ENCODE measurements around the gene CMTM7. TPM values are rescaled to one million over a fixed set of nuclear protein-coding genes. Genes with fewer than 3 reads are reported as not detected.

The CMTM7 gene
- total RNA-seq, 1 experiment from 2014 or later, result 131 TPM

- CTCF ChIA-PET, result interaction anchor here (0.7 kb wide), 1 partner anchor 316 kb away, joined by 5 read pairs; no protein-coding TSS in a partner anchor
- TF ChIP-seq, protein P1, sequence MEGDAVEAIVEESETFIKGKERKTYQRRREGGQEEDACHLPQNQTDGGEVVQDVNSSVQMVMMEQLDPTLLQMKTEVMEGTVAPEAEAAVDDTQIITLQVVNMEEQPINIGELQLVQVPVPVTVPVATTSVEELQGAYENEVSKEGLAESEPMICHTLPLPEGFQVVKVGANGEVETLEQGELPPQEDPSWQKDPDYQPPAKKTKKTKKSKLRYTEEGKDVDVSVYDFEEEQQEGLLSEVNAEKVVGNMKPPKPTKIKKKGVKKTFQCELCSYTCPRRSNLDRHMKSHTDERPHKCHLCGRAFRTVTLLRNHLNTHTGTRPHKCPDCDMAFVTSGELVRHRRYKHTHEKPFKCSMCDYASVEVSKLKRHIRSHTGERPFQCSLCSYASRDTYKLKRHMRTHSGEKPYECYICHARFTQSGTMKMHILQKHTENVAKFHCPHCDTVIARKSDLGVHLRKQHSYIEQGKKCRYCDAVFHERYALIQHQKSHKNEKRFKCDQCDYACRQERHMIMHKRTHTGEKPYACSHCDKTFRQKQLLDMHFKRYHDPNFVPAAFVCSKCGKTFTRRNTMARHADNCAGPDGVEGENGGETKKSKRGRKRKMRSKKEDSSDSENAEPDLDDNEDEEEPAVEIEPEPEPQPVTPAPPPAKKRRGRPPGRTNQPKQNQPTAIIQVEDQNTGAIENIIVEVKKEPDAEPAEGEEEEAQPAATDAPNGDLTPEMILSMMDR (IDR thresholded peaks at IDR 0.05; ENCODE audit: unreplicated experiment), result no peak
- intact Hi-C loops (cut with micrococcal nuclease; ENCODE audit: unreplicated experiment), result loop anchor here (10.0 kb wide), 1 partner anchor 318 kb away; no protein-coding TSS in a partner anchor
- no TSS peak for BruUV-seq (replicated peaks)
- no peaks in the 10 kb centered on the region for H3K27me3 Mint-ChIP-seq (ENCODE audit: unreplicated experiment)
- peaks cover 29% of the 10 kb centered on the region for H3K36me3 Mint-ChIP-seq (ENCODE audit: insufficient read depth, unreplicated experiment)
- H3K4me1 Mint-ChIP-seq (ENCODE audit: low read depth, unreplicated experiment), result peaks cover 10% of the 10 kb centered on the region
- no peak overlapping the region for H3K4me3 Mint-ChIP-seq (ENCODE audit: low read depth, unreplicated experiment)
- H3K9me3 Mint-ChIP-seq (ENCODE audit: low read depth, unreplicated experiment), result no peaks in the 10 kb centered on the region
- H3K27ac Mint-ChIP-seq (ENCODE audit: unreplicated experiment), result no peak overlapping the region
- no peak for DNase-seq
Measured at GRCh38 chr3:32492684-32493436, 101.2 kb downstream of the CMTM7 start.

GRCh38 chr3:32493437-32494414, 102.1 kb downstream of the CMTM7 start:
- Mint-ChIP-seq H3K27me3 (ENCODE audit: unreplicated experiment) (no peaks in the 10 kb centered on the region), H3K9me3 (ENCODE audit: low read depth, unreplicated experiment) (no peaks in the 10 kb centered on the region), H3K36me3 (ENCODE audit: insufficient read depth, unreplicated experiment) (peaks cover 22% of the 10 kb centered on the region), H3K4me1 (ENCODE audit: low read depth, unreplicated experiment) (peaks cover 10% of the 10 kb centered on the region), H3K4me3 (ENCODE audit: low read depth, unreplicated experiment) (no peak overlapping the region), H3K27ac (ENCODE audit: unreplicated experiment) (no peak overlapping the region)
- no peak for DNase-seq
- CTCF ChIA-PET, result interaction anchor here (0.7 kb wide), 1 partner anchor 316 kb away, joined by 5 read pairs; no protein-coding TSS in a partner anchor
- TF ChIP-seq, protein P1 (IDR thresholded peaks at IDR 0.05; ENCODE audit: unreplicated experiment), result no peak
- BruUV-seq (replicated peaks), result no TSS peak
- intact Hi-C loops (cut with micrococcal nuclease; ENCODE audit: unreplicated experiment), result loop anchor here (10.0 kb wide), 1 partner anchor 319 kb away; no protein-coding TSS in a partner anchor

- BruUV-seq (replicated peaks), result no TSS peak
- H3K27ac Mint-ChIP-seq (ENCODE audit: unreplicated experiment), result no peak overlapping the region
- no peaks in the 10 kb centered on the region for H3K9me3 Mint-ChIP-seq (ENCODE audit: low read depth, unreplicated experiment)
- H3K4me1 Mint-ChIP-seq (ENCODE audit: low read depth, unreplicated experiment), result peaks cover 18% of the 10 kb centered on the region
- H3K36me3 Mint-ChIP-seq (ENCODE audit: insufficient read depth, unreplicated experiment), result peaks cover 14% of the 10 kb centered on the region
- intact Hi-C loops (cut with micrococcal nuclease; ENCODE audit: unreplicated experiment), result loop anchor here (10.0 kb wide), 1 partner anchor 320 kb away; no protein-coding TSS in a partner anchor
- CTCF ChIA-PET, result no interaction called here
- H3K27me3 Mint-ChIP-seq (ENCODE audit: unreplicated experiment), result no peaks in the 10 kb centered on the region
- TF ChIP-seq, protein P1 (IDR thresholded peaks at IDR 0.05; ENCODE audit: unreplicated experiment), result no peak
- H3K4me3 Mint-ChIP-seq (ENCODE audit: low read depth, unreplicated experiment), result no peak overlapping the region
- DNase-seq, result no peak
Measured at GRCh38 chr3:32495085-32495484, 103.4 kb downstream of the CMTM7 start.

- Mint-ChIP-seq H3K4me3 (ENCODE audit: low read depth, unreplicated experiment) (no peak overlapping the region), H3K4me1 (ENCODE audit: low read depth, unreplicated experiment) (peaks cover 18% of the 10 kb centered on the region), H3K27me3 (ENCODE audit: unreplicated experiment) (no peaks in the 10 kb centered on the region), H3K27ac (ENCODE audit: unreplicated experiment) (no peak overlapping the region), H3K9me3 (ENCODE audit: low read depth, unreplicated experiment) (no peaks in the 10 kb centered on the region), H3K36me3 (ENCODE audit: insufficient read depth, unreplicated experiment) (peaks cover 17% of the 10 kb centered on the region)
- TF ChIP-seq, protein P1 (IDR thresholded peaks at IDR 0.05; ENCODE audit: unreplicated experiment), result no peak
- CTCF ChIA-PET, result no interaction called here
- no TSS peak for BruUV-seq (replicated peaks)
- intact Hi-C loops (cut with micrococcal nuclease; ENCODE audit: unreplicated experiment), result loop anchor here (10.0 kb wide), 1 partner anchor 321 kb away; no protein-coding TSS in a partner anchor
- no peak for DNase-seq
Measured at GRCh38 chr3:32495609-32496008, 104.0 kb downstream of the CMTM7 start.
